NCI-H146 (cell line): ENCODE results near the gene ITPR3.
A peak's percentile ranks its signal among the peaks of the same experiment; 100 is the strongest.

Source experiments
- DNase-seq: peaks from one replicate; lab custom pipeline; 2025; lab: John Stamatoyannopoulos, UW

Gene ITPR3

DNA sequence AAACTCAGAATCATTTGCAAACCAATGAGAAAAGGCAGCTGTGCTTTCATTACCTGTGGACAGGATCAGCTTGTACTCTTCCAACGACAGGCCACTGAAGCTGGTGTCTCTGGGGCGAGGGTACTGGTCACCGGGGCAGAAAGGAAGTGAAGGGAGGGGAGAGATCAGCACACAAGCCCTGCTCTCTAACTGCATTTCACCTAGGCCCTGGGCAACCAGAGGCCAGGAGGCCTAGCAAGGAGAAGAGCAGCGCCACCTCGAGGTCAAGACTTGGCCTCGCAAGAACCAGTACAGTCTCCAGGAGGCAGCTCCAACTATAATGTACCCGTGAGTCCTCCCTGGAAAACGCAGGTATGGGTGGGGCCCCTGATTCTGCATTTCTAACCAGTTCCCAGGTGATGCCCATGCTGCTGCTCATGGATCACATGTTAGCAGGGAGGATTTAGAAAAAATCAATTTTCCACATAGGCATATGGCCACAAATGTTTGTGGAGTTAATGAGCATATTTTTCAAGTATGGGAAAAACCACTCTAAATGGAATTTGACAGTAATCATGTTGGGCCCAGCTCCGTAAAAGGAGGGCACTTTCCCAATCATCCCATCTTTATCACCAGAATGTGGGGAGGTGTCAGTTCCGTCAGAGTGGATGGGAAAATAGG, 79.4 kb downstream of the ITPR3 start:
- peak; percentile 29 for DNase-seq

DNA sequence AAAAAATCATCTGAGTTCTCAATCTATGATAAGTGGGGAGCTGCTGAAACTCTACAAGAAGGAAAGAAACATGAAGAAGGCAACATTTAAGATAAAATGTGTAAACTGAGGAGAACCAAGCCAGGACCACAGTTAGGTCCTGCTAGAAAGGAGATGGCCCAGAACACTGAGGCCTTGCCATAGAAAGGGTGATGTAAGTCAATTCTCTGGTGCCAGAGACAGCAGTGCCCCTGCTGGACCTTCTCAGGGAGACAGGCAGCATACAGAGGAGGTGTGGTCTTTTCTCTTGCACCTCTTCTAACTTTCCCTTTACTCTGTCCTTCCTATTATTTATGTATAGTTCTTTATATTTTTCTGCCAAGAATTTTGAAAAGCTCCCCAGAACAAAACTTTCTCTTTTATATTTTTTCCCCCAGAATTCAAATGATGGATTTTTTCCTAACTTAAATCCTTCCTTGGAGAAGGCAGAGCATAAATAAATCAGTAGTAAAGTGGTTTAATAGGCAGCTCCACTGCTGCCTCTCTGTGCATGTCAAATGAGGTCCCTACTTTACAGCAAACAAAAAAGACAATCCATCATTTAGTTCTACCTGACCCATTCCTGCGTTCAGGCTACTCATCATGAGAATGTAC, 81.3 kb downstream of the ITPR3 start:
- DNase-seq, result no peak

DNA sequence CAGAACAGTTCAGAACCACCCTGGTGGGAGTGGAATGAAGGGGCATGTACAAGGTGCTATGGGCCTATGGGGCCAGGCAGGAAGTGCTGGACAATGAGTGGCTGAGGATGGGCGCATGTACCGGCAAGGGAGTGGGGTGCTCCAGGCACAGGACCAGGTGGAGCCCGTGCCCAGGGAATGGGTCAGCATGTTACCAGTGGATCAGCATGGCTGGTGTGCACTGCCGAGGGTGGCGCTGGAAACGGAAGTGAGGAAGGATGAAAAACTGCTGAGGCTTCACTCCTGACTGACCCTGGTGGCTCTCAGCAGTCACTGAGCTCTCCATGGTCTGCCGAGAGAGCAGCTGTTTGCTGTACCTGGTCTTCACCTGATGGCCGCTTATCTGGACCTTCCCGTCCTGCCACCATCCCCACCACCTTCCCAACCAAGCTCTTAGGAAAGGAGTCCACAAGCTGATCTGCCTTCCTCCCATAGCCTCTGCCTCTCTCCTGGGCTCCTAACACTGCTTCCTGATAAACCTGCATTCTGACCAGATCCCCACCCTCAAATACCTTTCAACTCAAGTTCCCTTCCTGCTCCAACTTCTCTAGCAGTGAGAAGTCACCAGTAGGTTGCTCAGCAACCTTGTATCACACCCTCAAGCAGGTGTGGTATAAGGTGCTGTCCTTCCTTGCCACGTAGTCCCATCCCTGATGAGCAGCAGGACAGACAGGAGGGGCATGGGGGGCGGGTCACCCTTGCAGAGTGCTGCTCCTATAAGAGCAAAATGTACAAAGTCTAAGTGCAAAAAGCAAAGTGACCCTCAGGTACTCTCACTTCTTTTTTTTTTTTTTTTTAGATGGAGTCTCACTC, 83.3 kb downstream of the ITPR3 start:
- DNase-seq, result no peak

DNA sequence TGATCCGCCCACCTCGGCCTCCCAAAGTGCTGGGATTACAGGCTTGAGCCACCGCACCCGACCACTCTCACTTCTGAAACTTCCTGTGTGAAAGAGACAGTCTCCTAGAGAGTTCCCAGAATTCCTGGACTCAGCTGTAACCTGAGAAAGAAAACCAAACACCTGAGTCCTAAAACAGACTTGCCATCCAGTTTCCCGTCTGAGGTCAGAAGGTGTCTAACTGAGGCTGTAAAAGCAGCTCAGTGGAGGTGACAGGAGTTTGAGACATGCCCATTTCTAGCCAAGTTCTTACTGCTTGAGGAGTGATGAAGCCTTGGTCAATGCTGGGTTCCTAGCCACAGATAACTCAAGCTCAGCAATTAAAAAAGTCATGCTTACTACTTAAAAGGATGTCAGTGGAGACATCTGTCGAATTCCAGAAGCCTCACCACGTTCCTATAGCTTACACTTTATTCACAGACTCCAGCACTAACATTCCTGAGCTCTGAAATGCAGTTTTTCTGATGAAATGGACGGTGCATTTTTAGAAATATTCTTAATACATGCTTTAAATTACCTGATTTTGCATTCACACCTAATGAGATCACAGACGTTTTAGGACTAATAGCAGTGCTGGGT, 84.3 kb downstream of the ITPR3 start:
- DNase-seq, result no peak

DNA sequence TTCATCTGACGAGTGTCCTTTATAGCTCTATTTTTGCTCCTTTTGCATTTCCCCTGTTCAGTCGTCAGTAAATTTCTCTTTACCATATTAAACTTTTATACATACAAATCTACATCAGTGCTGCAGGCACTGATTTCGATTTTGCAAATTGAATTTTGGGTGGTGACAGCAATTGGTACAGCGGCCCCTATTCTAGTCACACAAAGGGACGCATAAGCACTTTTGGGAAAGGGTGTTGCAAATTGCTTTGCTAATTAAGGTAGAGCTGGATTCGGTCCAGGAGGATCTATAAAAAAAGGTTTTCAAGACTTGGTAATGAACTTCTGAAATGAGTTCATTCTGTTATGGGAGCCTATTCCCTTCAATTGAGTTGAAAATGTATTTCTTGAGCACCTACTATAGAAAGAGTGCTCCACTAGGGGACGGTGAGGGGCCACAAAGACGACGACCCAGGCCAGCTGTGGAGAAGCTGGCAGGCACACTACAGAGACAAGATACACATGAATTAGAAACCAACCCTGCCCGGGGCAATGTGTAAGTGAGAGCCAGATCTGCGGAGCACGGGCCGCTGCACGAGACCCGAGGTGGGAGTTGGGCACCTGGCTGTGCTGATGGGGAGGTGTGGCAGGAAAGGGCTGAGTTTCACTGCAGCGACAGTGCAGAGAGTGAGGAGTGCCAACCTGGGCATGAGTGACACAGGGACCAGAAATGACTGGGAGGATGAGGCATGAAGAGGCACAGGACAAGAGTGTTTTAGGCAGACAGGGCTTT, 85.0 kb downstream of the ITPR3 start:
- no peak for DNase-seq

DNA sequence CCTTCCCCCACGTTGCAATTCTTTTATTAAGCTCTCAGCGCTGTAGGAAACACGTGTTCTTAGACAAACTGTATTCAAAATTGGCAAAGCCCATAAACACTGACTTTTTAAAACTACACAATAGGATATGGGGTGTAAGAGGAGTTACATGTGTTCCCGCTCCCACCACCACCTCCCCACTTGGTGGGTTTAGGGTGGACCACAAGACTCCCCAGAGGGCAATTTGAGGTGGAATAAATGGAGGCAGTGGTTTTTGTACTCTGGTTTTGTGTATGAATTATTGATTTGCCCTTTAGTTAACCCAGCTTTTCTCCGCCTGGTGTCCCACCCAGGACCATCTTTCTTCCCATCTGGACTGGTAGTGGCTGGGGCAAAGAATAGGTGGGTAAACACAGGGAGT, 86.6 kb downstream of the ITPR3 start:
- no peak for DNase-seq

DNA sequence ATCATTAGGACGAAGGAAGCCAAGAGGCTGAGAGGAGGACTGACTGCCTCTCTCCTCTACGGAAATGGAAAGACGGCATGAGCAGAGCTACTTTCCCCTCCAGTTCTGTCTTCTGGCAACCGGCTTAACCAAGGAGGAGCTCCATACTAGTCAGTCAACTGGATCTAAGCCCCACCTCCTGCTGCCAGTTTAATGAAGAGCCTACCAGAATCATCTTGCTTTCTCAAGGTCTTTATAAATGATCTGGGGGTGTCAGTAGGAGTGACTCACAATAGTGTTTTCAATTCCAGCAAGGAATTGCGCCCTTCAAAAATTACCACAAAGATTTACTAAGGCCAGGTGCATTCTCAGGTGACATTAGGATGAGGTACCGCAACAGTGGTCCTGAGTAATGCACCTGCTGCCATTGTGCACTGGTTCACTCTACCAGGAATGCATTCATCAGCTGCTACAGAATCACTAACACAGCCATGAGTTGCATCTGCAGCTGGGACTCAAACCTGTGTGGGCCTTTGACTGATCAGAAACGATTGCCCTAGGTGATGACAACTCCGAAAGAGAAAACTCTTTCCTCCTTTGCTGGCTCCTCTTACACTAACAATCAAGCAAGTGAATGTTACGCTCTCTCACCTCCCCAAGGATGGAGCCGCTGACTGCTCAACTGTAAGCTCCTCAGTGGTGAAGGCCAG, 87.5 kb downstream of the ITPR3 start:
- no peak for DNase-seq

DNA sequence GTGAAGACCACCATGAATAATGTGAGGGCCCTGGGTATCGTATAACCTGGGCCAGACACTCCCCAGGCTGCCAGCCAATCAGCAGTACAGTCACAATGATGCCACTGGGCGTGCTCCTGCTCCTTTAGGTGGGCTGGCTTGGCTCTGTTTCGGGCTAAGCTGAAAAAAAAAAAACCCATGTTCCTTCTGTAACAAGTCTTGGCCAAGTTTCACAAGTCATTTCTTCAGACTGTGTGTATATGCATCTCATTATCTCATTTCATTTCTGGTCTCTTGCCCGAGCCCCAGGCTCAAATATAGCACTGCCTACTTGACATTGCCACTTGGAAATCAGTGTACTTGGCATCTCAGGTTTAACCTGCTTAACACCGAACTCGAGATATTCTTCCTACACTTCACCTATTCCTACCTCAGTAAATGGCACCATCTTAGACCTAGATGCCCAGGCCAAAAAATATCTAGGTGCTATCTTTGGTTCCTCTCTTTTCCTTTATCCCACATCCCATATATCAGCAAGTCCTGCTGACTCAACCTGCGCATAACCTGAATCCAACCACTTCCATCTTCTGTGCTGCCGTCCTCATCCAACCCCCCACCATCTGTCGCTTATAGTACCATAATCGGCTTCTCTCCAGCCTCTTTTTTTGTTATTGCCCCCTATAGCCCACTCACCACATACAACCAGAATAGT, 88.6 kb downstream of the ITPR3 start:
- no peak for DNase-seq

DNA sequence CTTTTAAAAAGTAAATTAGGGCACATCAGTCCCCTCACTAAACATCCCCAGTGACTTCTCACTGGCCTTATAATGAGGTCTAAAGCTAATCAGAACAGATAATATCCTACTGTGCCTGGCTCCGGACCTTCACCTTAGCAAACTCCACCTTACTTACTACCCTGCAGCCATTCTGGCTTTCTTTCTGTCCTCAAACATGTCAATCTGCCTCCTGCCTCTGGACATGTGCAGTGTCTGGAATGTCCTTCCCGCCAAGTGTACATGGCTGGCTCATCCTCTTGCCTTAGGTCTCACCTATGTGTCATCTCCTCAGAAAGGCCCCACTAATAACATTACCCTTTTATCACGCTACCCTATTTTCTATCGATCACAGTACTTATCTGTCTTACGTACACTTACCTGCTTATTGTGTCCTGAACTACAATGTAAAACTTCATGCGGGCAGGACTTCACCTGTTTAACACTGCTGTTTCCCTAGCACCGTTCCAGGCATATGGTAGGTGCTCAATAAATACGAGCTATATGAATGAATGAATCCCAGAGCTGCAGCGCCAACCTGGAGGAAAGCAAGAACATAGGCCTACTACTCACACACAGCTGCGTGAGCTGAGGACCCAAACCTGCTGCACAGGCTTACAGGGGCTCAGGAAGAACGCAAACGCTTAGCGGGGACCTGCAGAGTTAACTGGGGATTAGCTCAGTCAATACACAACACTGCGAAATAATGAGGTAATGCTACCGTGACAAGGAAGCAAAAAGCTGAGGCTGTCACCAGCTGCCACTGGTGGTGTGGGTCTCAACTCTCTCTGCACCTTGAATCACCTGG, 89.4 kb downstream of the ITPR3 start:
- DNase-seq, result peak; percentile 50

DNA sequence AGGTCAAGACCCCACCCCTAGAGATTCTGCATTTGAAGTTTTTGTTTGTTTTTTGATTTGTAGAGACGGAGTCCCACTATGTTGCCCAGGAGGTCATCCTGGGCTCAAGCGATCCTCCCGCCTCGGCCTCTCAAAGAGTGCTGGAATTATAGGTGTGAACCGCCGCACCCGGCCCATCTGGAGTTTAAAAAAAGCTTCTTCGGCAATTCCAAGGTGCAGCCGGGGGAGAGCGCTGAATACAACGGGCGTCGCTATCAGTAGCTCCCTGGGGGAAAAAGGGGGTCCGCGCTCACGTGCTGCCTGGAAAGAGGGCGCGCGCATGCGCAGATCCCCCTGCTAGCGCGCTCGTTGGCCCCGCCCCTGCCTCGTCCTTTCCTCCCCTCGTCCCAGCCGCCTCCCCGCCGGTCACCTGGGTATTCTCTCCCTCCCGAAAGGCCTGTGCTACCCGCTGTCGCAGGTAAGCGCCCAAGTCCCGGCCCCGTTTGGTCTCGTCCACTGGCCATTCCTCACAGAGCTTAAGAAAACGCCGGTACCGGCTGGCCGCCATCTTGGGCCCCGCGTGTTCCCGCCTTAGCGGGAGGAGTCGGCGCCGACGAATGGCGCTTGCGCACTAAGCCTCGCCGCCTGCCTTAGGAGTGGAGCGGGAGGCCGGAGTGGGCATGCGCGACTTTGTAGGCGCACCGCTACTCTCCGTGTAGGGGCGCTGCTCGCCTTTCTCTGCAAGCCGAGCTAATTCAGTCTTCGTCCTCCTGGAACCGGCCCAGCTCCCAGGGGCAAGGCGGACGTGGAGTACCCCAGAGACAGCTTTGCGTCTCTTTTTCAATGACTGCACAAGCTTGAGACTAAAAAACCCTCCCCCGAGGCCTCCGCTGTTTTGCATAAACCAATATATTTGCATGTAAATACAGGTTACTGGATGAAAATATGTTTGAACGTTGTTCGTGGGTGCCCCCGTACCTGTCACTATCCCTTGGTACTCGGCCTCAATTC, 90.3 kb downstream of the ITPR3 start, which contains the start of gene UQCC2:
UQCC2 (minus strand) TSS at position 561 of the 990 bp plus-strand sequence; CDS start at position 547, 14 bp downstream.
- DNase-seq, result peak; percentile 97

DNA sequence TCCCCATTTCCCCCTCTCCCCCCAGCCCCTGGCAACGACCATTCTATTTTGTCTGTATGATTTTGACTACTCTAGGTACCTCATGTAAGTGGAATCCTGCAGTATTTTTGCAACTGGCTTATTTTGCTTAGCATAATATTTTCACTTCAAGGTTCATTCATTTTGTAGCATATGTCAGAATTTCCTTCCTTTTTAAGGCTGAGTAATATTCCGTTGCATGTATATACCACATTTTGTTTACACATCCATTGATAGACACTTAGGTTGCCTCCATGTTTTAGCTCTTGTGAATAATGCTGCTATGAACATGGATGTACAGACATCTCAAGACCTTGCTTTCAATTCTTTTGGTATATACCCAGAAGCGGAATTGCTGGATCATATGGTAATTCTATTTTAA, 91.8 kb downstream of the ITPR3 start:
- no peak for DNase-seq

DNA sequence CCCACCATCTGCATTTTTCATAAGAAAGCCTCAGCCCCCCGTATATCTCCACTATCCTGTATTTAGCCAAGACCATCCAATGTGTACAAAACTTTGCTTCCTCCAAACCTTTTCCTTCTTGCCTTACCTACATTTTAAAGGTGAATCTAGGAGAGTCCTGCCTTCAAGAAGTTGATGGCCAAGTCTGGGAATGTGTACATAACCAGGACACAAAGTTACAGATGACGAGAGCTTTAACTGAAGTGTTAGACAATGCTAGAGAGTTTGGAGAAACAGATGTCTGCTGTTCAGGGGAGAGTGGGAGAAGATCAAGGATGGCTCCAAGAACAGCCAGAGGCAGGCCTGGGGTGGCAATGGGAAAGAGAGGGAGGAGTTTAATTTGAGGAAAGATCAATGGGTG, 92.7 kb downstream of the ITPR3 start:
- no peak for DNase-seq

DNA sequence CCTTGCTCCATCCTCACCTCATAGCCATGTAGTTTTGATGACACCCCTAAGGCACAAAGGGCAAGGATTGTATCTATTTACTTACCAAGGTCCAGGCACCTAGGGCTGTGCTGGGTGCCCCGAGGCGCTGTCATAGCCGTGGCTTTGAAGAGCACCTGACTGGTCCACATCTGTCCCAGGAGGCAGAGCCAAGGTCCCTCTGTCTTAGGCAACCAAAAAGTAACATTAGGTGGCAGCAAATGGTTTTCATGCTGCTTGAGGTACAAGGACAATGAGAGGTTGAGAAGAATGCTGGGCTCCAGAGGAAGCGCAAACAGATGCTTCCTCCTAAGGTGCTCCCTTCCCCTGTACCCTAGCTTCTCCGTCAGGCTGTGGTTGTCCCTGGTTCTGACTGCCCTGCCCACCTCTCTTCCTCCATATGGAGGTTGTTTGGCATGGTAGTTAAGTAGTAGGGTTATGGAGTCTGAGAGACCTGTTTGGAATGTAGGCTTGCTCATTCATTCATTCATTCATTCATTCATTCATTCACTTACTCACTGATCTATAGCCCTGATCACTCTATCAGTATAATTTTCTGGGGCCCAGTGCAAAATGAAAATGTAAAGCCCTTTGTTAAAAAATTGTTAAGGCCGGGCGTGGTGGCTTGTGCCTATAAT, 93.4 kb downstream of the ITPR3 start:
- no peak for DNase-seq

DNA sequence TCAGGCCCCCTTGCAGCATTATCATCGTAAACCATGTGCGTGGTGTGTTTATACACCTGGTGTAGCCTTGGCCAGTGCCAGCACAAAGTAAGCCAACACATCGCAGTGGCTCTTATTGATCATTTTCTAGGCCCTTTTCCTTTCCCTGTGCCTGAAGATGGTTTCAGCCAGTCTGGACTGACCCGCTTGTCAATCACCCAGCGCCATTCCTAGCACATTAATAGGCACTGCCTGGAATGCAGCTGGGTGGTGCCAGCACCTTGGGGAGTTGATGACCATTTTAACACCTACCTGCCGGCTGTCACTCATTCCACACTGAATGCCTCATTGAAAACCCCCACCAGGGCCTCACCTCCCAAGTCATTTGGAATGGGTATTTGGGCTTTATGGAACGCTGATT, 95.3 kb downstream of the ITPR3 start:
- peak; percentile 77 for DNase-seq

DNA sequence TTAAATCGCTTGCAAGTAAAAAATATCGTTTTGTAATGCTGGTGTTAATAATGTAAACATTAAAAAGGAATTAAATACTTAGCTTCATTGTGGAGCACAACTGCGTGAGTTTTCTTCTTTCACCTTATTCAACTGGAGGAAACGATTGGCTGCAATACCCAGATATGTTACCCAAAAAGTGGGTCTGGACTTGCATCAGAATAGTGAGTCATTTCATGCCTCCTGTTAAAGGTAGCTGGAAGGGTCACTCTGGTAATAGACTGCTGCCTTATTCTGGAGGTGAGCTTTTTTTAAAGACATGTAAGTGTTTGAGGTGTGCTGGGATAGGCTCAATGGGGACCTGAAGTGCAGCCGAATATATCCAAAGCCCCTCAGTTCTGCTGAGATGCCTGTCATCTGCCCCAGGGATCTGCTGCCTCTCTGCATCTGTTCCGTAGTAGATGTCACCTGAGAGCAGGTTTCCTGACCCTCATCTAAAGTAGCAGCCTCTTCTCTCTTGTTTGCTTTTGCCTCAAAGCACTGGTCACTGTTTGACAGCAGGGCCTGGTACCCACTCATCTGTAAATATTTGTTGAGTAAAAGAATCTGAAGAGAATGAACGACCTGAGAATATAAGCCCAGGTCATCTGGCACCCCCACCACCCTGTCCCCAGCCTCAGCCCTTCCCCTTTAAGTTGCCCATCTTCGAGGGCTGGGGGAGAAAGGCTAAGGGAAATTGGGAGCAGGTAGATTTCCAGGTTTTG, 95.9 kb downstream of the ITPR3 start:
- DNase-seq, result peak; percentile 69

DNA sequence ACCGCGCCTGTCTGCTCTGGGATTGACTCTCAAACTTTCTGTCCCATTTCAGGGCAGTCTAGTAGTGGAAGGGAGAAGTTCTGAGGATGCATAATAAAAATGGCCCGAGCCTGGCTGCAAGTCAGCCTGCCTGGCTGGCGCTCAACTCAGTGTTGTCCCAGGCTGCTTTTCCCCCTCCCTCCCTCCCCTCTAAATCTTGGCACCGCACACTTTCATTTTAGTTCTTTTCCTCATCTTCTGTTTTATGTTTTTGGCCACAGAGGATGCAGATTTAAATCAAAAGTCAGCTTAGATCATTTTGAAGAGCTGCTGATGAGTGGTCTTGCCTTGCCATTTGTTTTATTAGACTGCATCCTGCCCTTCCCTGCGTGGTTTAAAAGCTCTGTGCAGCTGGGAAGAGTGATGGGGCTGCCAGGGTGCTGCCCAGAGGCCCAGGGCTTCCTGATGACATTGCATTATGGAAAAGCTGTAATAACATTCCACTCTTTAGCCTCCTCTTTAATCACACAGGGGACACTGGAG, 96.9 kb downstream of the ITPR3 start:
- DNase-seq, result no peak

DNA sequence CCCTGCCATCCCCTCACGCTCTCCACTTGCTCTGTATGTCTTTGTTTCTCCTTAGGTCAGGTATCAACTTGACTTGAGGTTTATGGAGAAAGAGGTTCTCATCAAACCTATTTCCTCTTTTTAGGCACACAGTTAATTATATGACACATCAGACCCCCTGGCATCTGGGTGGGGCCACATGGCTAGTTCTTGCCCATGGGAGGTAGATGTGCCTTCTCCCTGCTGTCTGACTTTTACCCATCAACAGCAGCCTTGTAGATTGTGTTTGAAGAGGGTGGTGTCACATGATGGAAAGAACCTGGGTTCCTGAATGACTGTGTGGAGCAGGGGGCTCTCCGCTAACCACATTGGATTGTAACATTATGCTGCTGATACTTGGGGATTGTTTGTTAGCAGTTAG, 97.6 kb downstream of the ITPR3 start:
- no peak for DNase-seq
